GM18873 (cell line): ENCODE results near the gene TIMM9.
"Not testable (repeated sequence)": the region's sequence is repeated elsewhere in the genome, so short reads cannot be mapped to it uniquely, and the experiment has no call there.

Source experiments
- ATAC-seq: cut with Tn5 transposase; IDR thresholded peaks from one replicate; pipeline ENCODE4 v1.9.1; 2021; ENCODE audit warnings: mild to moderate bottlenecking, moderate library complexity, moderate number of reproducible peaks; ENCODE audit not compliant: unreplicated experiment, low FRiP score

Gene TIMM9

GRCh38 chr14:58427281-58428117 lies at the start of gene TIMM9, which contains the start of gene KIAA0586:
Gene TIMM9, minus strand, starts transcription at chr14:58427531. Its CDS starts 15,586 bp downstream, at chr14:58411945.
Gene KIAA0586, plus strand, starts transcription at chr14:58427719. Its CDS starts 546 bp downstream, at chr14:58428265.
- ATAC-seq, result peak; percentile 77

DNA sequence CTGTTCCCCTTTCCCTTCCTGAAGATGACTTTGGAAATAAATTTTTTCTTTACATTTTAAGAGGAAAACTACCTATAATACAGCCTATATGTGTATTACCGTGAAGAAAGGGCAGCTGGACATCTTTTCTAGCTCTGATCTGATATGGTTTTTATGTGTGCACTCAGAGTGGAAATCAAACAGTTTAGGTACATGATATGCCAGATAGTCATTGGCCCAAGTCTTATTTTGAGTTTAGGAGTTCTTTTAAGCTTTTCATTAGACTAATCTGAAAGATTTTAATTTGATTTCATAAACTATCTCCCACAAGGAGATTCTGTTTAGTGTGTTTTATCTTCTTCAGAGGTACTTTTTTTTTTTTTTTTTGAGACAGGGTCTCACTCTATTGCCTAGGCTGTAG lies 49.0 kb upstream of the TIMM9 start:
- no peak for ATAC-seq

- ATAC-seq, result no peak
Measured at GRCh38 chr14:58469309-58469708, 42.0 kb upstream of the TIMM9 start.

DNA sequence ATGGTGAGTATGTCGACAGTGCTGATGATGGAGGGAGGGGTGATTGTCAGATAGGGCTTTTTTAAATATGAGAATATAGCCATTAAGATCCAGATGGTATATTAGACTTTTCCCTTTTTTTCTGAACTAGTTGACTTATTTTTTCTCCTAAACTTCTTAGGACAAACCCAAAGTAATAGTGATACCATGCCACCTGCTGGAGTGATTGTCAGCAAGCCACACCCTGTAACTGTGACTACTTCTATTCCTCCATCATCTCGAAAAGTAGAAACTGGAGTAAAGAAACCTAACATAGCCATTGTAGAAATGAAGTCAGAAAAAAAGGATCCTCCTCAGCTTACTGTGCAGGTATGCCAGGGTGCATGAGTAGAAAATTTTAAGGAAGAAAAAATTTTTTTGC lies 40.2 kb upstream of the TIMM9 start:
- ATAC-seq, result no peak

DNA sequence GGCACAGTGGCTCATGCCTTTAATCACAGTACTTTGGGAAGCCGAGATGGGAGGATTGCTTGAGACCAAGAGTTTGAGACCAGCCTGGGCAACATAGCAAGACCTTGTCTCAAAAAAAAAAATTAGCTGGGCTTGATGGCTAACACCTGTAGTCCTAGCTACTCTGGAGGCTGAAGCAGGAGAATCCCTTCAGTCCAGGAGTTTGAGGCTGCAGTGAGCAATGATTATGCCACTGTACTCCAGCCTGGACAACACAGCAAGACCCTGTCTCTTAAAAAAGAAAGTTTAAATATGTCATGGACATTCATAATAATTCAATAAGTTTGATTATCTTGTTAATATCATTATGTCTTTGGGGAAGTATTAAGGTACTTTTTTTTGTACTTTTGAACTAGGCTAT lies 39.1 kb upstream of the TIMM9 start:
- no peak for ATAC-seq

DNA sequence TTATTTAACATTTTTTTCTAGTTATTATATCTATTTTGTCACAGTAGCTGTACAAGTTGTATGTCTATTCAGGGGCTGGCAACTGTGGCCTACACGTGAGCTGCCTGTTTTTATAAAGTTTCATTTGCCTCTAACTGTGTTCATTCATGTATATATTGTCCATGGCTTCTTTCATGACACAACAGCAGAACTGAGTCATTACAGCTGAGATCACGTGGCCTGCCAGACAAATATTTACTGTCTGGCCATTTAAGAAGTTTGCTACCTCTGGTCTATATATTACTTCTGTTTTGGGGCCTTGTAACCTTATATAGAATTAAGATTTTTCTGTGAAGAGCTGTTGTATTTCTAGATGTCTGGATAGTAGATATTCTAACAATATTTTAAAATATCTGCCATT lies 38.1 kb upstream of the TIMM9 start:
- ATAC-seq, result no peak

- ATAC-seq, result no peak
Measured at GRCh38 chr14:58464652-58465051, 37.3 kb upstream of the TIMM9 start.

DNA sequence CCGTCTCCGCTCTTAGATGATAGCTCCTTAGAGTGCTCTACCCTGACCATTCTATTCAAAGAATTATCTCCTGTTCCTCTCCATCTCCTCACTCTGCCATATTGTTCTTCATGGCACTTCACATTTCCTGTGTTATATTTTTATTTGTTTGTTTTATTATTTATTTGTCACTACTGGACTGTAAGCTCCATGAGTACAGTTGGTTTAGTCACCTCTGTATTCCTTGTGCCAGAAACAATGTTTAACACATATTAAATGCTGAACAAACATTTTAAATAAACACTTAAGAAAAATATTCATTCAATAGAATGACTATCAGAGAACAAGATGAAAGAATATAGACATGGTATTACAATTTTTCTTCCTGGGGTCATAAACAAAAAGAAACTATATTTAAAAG lies 35.8 kb upstream of the TIMM9 start:
- ATAC-seq, result no peak

DNA sequence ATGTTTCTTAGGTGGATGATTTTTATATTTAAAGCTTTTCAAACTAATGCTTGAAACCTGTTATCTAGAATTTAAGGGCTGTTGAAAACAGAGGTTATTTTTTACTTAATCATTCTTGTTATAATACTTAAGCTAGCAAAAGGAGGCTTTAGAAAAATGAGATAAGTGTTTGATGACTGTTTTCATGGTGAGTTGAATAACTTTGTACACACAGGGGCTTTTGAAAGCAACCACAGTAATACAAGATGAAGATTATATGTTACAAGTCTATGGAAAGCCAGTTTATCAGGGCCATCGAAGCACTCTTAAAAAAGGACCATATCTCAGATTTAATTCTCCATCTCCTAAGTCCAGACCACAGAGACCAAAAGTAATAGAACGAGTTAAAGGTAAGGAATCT lies 33.4 kb upstream of the TIMM9 start:
- ATAC-seq, result no peak

GRCh38 chr14:58455593-58456265 lies 28.4 kb upstream of the TIMM9 start:
- ATAC-seq, result no peak

GRCh38 chr14:58444627-58445026 lies 17.3 kb upstream of the TIMM9 start:
- no peak for ATAC-seq

GRCh38 chr14:58439476-58439875 lies 12.1 kb upstream of the TIMM9 start:
- ATAC-seq, result no peak

DNA sequence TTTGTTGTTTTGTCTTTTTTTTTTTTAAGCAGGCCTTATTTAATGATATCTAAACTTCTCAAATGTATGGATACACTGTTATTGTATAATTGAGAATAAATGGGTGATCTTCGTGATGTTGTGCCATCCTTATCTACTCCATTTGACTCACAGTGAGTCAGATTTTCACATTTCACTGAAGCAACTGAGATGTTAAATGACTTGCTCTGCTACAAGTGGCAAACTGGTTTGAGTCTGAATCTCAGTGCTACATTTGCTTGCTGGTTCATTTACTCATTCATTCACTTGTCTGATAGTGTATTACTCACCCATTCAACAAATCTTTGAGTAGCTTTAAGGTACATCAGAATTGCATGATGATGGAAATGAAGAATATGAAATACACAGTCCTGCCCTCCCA lies 2.8 kb upstream of the TIMM9 start:
- ATAC-seq, result no peak

GRCh38 chr14:58428118-58428683 lies 870 bp upstream of the TIMM9 start:
- ATAC-seq, result no peak

DNA sequence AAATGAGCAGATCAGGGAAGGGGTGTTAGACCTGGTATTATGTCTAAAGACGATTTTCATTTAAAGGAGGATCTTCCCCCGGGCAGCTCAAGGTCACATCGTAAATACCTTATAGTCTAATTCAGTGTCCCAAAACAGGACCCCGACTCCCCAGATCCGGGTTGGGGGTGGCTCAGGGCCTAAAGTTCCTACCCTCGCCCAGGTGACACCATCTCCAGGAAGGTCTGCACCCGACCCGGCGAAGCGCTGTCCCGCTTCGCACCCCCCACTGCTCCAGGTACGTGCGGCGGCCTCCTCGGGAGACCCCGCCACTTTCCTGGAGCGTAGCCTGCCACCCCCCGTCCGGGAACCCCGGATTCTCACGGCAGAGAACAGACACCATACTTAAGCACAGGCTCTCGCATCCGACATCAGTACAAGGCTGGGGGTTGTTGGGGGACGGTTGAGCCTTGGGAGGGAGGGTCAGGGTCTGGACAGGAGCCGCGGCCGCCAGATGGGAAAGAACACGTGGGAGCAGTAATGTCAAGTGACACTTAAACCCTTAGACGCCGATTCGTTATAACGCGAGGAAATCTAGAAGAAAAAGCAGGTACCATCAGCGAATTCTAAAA lies 556 bp downstream of the TIMM9 start:
- ATAC-seq, result peak; percentile 12

DNA sequence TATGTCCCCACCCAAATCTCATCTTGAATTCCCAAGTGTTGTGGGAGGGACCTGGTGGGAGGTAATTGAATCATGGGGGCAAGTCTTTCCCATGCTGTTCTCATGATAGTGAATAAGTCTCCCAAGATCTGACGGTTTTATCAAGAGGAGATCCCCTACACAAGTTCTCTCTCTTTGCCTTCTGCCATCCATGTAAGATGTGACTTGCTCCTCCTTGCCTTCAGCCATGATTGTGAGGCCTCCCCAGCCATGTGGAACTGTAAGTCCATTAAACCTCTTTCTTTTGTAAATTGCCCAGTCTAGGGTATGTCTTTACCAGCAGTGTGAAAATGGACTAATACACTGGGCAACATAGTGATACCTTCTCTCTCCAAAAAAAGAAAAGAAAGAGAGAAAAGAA lies 10.4 kb downstream of the TIMM9 start:
- not testable (repeated sequence) for ATAC-seq

DNA sequence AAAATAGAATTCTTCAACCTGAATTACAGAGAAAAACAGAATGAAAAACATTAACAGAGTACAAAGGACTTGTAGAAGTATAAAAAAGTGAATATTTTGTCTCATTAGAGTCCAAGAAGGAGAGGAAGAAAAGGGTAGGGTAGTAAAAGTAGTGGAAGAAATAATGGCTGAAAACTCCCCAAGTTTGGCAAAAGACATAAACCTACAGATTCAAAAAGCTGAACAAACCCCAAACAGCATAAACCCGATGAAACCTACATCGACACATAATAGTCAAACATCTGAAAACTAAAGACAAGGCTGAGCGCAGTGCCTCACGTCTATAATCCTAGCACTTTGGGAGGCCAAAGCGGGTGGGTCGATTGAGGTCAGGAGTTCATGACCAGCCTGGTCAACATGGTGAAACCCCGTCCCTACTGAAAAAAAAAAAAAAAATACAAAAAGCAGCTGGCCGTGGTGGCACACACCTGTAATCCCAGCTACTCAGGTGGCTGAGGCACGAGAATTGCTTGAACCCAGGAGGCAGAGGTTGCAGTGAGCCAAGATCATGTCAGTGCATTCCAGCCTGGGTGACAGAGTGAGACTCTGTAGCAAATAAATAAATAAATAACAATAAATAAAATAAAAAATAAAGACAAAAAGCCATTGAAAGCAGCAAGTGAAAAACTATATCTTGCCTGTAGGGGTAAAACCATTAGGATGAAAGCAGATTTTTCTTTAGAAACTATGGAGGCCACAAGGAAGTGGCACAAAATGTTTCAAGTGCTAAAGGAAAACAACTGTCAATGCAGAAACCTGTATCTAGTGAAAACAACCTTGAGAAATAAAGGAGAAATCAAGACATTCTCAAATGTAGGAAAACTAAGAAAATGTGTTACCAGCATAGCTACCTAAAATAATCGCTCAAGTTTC lies 11.4 kb downstream of the TIMM9 start:
- no peak for ATAC-seq

DNA sequence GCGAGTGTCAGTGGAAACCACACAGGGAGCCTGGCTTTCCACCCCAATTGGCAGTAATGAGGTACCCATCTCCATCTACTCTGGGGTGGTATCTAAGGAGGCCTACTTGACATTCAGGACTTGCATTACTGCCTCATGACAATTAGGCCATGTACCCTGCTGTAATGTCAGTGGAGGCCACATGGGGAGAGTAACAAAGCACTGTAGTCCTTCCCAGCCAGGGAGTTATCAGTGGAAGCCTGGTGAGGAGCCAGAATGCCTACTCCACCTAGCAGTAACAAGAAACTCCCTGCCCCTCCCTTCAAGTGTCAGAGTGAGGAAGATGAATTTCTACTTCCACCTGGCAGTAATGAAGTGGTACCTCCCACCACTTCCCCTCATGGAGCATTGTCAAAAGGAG lies 12.5 kb downstream of the TIMM9 start:
- no peak for ATAC-seq

DNA sequence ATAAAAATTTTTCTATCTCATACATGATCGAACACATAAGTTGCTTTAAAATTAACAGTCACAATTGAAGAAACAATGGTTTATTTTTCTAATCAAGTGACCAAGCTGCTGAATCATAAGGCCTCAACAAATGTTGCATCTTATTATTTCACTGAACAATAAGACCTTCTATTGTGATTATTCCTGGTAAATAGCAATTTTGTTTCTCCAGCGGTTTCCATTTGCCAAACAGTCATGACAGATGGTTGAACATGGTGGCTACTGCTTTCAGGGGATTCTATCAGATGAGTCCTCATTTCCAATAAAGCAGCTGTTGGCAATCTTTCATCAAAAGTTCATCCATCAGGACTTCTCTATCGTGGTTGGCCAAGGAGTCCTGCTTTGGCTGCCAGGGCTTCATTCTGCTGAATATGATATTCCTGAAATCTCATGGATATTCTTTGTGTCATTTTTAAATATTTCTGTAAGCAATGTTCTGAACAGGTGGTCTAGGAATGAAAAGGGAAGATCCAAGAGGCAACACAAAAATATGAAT lies 18.6 kb downstream of the TIMM9 start:
- ATAC-seq, result no peak

GRCh38 chr14:58401587-58401986 lies 25.7 kb downstream of the TIMM9 start:
- no peak for ATAC-seq
